GM18870 (cell line): Measurements from ENCODE around the gene ZFR.

ENCODE experiments used
- ATAC-seq: cut with Tn5 transposase; IDR thresholded peaks from one replicate; pipeline ENCODE4 v1.9.1; 2021; ENCODE audit warnings: moderate library complexity; ENCODE audit not compliant: unreplicated experiment

ZFR gene

GRCh38 chr5:32444431-32445286 lies at the start of gene ZFR:
Gene ZFR (minus strand): TSS chr5:32444740. CDS start chr5:32444658, 82 bp downstream.
- ATAC-seq = peak; percentile 67

GRCh38 chr5:32490972-32491557 lies 46.5 kb upstream of the ZFR start:
- ATAC-seq = no peak

- ATAC-seq = no peak
Observed at GRCh38 chr5:32489791-32490562, 45.4 kb upstream of the ZFR start.

- ATAC-seq = no peak
Observed at GRCh38 chr5:32487424-32487823, 42.9 kb upstream of the ZFR start.

GRCh38 chr5:32487008-32487407 lies 42.5 kb upstream of the ZFR start:
- no peak for ATAC-seq

GRCh38 chr5:32482193-32482592 lies 37.7 kb upstream of the ZFR start:
- ATAC-seq = no peak

GRCh38 chr5:32479096-32479495 lies 34.6 kb upstream of the ZFR start:
- ATAC-seq = no peak

GRCh38 chr5:32476891-32477290 lies 32.4 kb upstream of the ZFR start:
- no peak for ATAC-seq

GRCh38 chr5:32475334-32476097 lies 31.0 kb upstream of the ZFR start:
- ATAC-seq = no peak

GRCh38 chr5:32474209-32474854 lies 29.8 kb upstream of the ZFR start:
- no peak for ATAC-seq

GRCh38 chr5:32473072-32473471 lies 28.5 kb upstream of the ZFR start:
- no peak for ATAC-seq

GRCh38 chr5:32471784-32472183 lies 27.2 kb upstream of the ZFR start:
- ATAC-seq = no peak

- ATAC-seq = no peak
Observed at GRCh38 chr5:32465076-32465475, 20.5 kb upstream of the ZFR start.

GRCh38 chr5:32462618-32463017 lies 18.1 kb upstream of the ZFR start:
- no peak for ATAC-seq

GRCh38 chr5:32461441-32462120 lies 17.0 kb upstream of the ZFR start:
- no peak for ATAC-seq

GRCh38 chr5:32460702-32461101 lies 16.2 kb upstream of the ZFR start:
- no peak for ATAC-seq

- no peak for ATAC-seq
Observed at GRCh38 chr5:32458880-32459495, 14.4 kb upstream of the ZFR start.

GRCh38 chr5:32455311-32455710 lies 10.8 kb upstream of the ZFR start:
- no peak for ATAC-seq

GRCh38 chr5:32454821-32455220 lies 10.3 kb upstream of the ZFR start:
- no peak for ATAC-seq

GRCh38 chr5:32453916-32454315 lies 9.4 kb upstream of the ZFR start:
- ATAC-seq = no peak
